ENCODE data around the gene AP5S1. TPM values are rescaled to one million over a fixed set of nuclear protein-coding genes. Genes with fewer than 3 reads are reported as not detected.

AP5S1 gene
- polyA plus RNA-seq, 3 donors = 6.6 to 10.8 (median 8.6) TPM

DNA sequence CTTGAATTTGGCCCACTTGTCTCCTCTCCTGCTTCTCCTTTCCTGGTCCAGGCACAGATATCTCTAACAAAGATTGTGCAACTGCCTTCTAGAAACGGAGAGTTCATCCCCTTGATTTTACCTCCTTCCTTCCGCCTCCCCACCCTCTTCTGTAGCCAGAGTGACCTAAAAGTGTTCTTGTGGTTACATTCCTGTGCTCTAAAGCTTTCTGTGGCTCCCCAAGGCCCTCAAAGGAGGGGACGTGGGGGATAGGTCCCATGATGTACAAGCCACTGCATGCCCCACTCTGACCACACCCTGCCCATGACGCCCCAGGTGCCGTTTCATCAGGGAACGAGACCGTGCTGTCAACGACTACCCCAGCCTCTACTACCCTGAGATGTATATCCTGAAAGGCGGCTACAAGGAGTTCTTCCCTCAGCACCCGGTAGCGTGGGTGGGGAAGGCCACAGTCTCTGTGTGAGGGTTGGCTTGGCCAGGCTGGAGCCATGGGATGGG, 16.0 kb upstream of the AP5S1 start:
- no peaks in the 10 kb centered on the region for H3K9me3 ChIP-seq (replicated peaks in 1 of 2; ENCODE audit: control insufficient read depth in 1 of 2, insufficient read depth in 1 of 2, low read length in 2 of 2)
- H3K27me3 Mint-ChIP-seq (ENCODE audit: low read depth in 3 of 3) = peaks cover 0 to 1% (median 0%) of the 10 kb centered on the region in 3 donors
- H3K4me3 ChIP-seq (replicated peaks in 1 of 3; ENCODE audit: low read depth in 2 of 3, low read length in 3 of 3) = peak overlapping the region in 1 of 3 experiments; percentile 4
- peak overlapping the region; percentile 66 to 91 (median 87) for H3K27ac Mint-ChIP-seq
- peaks cover 0 to 2% (median 0%) of the 10 kb centered on the region in 7 donors for H3K9me3 Mint-ChIP-seq
- peaks cover 63% of the 10 kb centered on the region for H3K4me1 Mint-ChIP-seq
- no peaks in the 10 kb centered on the region for H4K20me1 ChIP-seq (ENCODE audit: insufficient read depth, low read length)
- TF ChIP-seq, protein P1, sequence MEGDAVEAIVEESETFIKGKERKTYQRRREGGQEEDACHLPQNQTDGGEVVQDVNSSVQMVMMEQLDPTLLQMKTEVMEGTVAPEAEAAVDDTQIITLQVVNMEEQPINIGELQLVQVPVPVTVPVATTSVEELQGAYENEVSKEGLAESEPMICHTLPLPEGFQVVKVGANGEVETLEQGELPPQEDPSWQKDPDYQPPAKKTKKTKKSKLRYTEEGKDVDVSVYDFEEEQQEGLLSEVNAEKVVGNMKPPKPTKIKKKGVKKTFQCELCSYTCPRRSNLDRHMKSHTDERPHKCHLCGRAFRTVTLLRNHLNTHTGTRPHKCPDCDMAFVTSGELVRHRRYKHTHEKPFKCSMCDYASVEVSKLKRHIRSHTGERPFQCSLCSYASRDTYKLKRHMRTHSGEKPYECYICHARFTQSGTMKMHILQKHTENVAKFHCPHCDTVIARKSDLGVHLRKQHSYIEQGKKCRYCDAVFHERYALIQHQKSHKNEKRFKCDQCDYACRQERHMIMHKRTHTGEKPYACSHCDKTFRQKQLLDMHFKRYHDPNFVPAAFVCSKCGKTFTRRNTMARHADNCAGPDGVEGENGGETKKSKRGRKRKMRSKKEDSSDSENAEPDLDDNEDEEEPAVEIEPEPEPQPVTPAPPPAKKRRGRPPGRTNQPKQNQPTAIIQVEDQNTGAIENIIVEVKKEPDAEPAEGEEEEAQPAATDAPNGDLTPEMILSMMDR (IDR thresholded peaks at IDR 0.05) = no peak
- H3K9ac ChIP-seq (ENCODE audit: insufficient read depth, low read length, poor library complexity, severe bottlenecking) = no peak overlapping the region
- peaks cover 67 to 74% of the 10 kb centered on the region in 2 donors for H3K4me1 ChIP-seq (ENCODE audit: control insufficient read depth in 1 of 2, insufficient read depth in 2 of 2, low read length in 2 of 2)
- peak overlapping the region; percentile 40 for H3K4me2 ChIP-seq (replicated peaks; ENCODE audit: extremely low read depth, low read length, poor library complexity, severe bottlenecking)
- intact Hi-C loops (cut with micrococcal nuclease) = no loop called here
- peak overlapping the region in 1 of 2 donors; percentile 79 for H3K4me3 Mint-ChIP-seq
- H3K36me3 ChIP-seq (replicated peaks in 1 of 2; ENCODE audit: control insufficient read depth in 1 of 2, insufficient read depth in 2 of 2, low read length in 2 of 2) = peaks cover 10 to 50% of the 10 kb centered on the region in 2 donors
- peak overlapping the region; percentile 45 to 76 for H3K27ac ChIP-seq (ENCODE audit: low read depth in 1 of 2, low read length in 2 of 2)
- no peaks in the 10 kb centered on the region for H3K27me3 ChIP-seq (ENCODE audit: control insufficient read depth in 2 of 2, insufficient read depth in 2 of 2, low read length in 2 of 2)
- WGBS (ENCODE audit: insufficient coverage) = 40% methylated on average over 5 of the region's 11 CpGs
- peaks cover 36 to 45% of the 10 kb centered on the region in 2 donors for H3K36me3 Mint-ChIP-seq
- no peak overlapping the region for H2AFZ ChIP-seq (ENCODE audit: insufficient read depth, low read depth, low read length, poor library complexity, severe bottlenecking)
- DNase-seq = peak in 2 of 3 donors; percentile 46 to 61
- H3K79me2 ChIP-seq (ENCODE audit: insufficient read depth, low read length) = peaks cover 16% of the 10 kb centered on the region

DNA sequence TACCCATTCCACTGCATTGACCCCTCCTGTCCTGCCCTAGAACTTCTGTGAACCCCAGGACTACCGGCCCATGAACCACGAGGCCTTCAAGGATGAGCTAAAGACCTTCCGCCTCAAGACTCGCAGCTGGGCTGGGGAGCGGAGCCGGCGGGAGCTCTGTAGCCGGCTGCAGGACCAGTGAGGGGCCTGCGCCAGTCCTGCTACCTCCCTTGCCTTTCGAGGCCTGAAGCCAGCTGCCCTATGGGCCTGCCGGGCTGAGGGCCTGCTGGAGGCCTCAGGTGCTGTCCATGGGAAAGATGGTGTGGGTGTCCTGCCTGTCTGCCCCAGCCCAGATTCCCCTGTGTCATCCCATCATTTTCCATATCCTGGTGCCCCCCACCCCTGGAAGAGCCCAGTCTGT, 15.6 kb upstream of the AP5S1 start:
- H3K36me3 Mint-ChIP-seq = peaks cover 36 to 45% of the 10 kb centered on the region in 2 donors
- peaks cover 0 to 2% (median 0%) of the 10 kb centered on the region in 7 donors for H3K9me3 Mint-ChIP-seq
- Histone ChIP-seq H3K27me3 (ENCODE audit: control insufficient read depth in 2 of 2, insufficient read depth in 2 of 2, low read length in 2 of 2) (no peaks in the 10 kb centered on the region), H4K20me1 (ENCODE audit: insufficient read depth, low read length) (no peaks in the 10 kb centered on the region), H3K9ac (ENCODE audit: insufficient read depth, low read length, poor library complexity, severe bottlenecking) (no peak overlapping the region), H3K79me2 (ENCODE audit: insufficient read depth, low read length) (peaks cover 16% of the 10 kb centered on the region), H3K9me3 (replicated peaks in 1 of 2; ENCODE audit: control insufficient read depth in 1 of 2, insufficient read depth in 1 of 2, low read length in 2 of 2) (no peaks in the 10 kb centered on the region), H3K4me3 (replicated peaks in 1 of 3; ENCODE audit: low read depth in 2 of 3, low read length in 3 of 3) (no peak overlapping the region), H3K4me2 (replicated peaks; ENCODE audit: extremely low read depth, low read length, poor library complexity, severe bottlenecking) (no peak overlapping the region), H2AFZ (ENCODE audit: insufficient read depth, low read depth, low read length, poor library complexity, severe bottlenecking) (no peak overlapping the region), H3K36me3 (replicated peaks in 1 of 2; ENCODE audit: control insufficient read depth in 1 of 2, insufficient read depth in 2 of 2, low read length in 2 of 2) (peaks cover 10 to 48% of the 10 kb centered on the region in 2 donors), H3K27ac (ENCODE audit: low read depth in 1 of 2, low read length in 2 of 2) (peak overlapping the region; percentile 29 to 76), H3K4me1 (ENCODE audit: control insufficient read depth in 1 of 2, insufficient read depth in 2 of 2, low read length in 2 of 2) (peaks cover 71 to 77% of the 10 kb centered on the region in 2 donors)
- peaks cover 66% of the 10 kb centered on the region for H3K4me1 Mint-ChIP-seq
- intact Hi-C loops (cut with micrococcal nuclease) = no loop called here
- peak overlapping the region in 5 of 7 donors; percentile 19 to 86 (median 53) for H3K27ac Mint-ChIP-seq
- WGBS (ENCODE audit: insufficient coverage) = 91% methylated on average over 11 of the region's 11 CpGs
- H3K27me3 Mint-ChIP-seq (ENCODE audit: low read depth in 3 of 3) = peaks cover 0 to 1% (median 0%) of the 10 kb centered on the region in 3 donors
- TF ChIP-seq, protein P1 (IDR thresholded peaks at IDR 0.05) = no peak
- DNase-seq = no peak
- H3K4me3 Mint-ChIP-seq = no peak overlapping the region

Data from CD14-positive monocyte (primary cell).